Measurements from ENCODE around the gene LGALS16.

The LGALS16 gene

DNA sequence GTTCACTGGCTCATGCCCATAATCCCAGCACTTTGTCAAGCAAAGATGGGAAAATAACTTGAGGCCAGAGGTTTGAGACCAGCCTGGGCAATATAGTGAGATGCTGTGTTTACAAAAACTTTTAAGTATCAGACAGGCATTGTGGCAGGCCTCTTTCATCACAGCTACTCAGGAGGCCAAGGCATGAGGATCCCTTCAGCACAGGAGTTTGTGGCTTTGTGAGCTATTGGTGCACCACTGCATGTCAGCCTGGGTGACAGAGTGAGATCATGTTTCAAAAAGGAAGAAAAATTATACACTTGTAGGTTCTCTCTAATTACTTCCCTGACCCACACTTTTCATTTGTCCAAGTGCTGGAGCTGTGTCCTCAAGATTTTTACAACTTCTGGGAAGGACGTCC is 37.1 kb downstream of the LGALS16 start:
- TF ChIP-seq EZH2 (IDR thresholded peaks at IDR 0.05; ENCODE audit: borderline replicate concordance, low read length): no peak
- TF ChIP-seq CTCF (IDR thresholded peaks at IDR 0.05; ENCODE audit: low read length): no peak
- H3K4me2 ChIP-seq (ENCODE audit: low read length): no peak overlapping the region
- no peak overlapping the region for H2AFZ ChIP-seq (ENCODE audit: low read length)
- H3K27me3 ChIP-seq (ENCODE audit: insufficient read depth, low read length): no peaks in the 10 kb centered on the region
- no peaks in the 10 kb centered on the region for H4K20me1 ChIP-seq (ENCODE audit: insufficient read depth, low read length)
- H3K36me3 ChIP-seq (ENCODE audit: insufficient read depth, low read length): no peaks in the 10 kb centered on the region
- no peak overlapping the region for H3K27ac ChIP-seq (ENCODE audit: low read depth, low read length, poor library complexity, severe bottlenecking)
- H3K9me3 ChIP-seq (ENCODE audit: low read length): no peaks in the 10 kb centered on the region
- no peaks in the 10 kb centered on the region for H3F3A ChIP-seq (ENCODE audit: insufficient read depth, low read length)
- no peak overlapping the region for H3K9ac ChIP-seq (ENCODE audit: low read length)
- no peaks in the 10 kb centered on the region for H3K4me1 ChIP-seq (ENCODE audit: insufficient read depth, low read length, severe bottlenecking)
- H3K9me2 ChIP-seq (ENCODE audit: low read depth, low read length): no peaks in the 10 kb centered on the region
- no peaks in the 10 kb centered on the region for H3K79me2 ChIP-seq (ENCODE audit: insufficient read depth, low read length)
- H3K4me3 ChIP-seq (ENCODE audit: low read depth, low read length, poor library complexity, severe bottlenecking): no peak overlapping the region

DNA sequence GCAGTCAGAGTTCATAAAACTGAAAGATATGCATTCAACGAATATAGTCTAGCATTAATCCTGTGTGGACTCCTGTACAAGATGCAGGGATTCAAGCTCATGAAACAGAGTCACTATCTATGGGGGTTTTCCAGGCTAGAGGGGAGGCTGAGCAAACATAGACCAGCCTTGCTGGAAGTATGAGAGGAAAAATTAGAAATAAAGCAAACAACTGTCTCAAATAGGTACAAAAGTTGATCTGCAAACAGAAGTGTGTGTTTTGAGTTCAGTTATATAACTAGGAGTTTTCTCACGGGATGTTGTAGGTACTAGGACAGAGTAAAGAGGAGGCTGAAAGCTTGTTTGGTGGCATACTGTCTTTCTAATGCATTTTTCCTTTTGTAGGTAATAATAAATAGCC is 40.0 kb downstream of the LGALS16 start:
- H3F3A ChIP-seq (ENCODE audit: insufficient read depth, low read length): no peaks in the 10 kb centered on the region
- H3K9me3 ChIP-seq (ENCODE audit: low read length): no peaks in the 10 kb centered on the region
- H3K79me2 ChIP-seq (ENCODE audit: insufficient read depth, low read length): no peaks in the 10 kb centered on the region
- H3K4me3 ChIP-seq (ENCODE audit: low read depth, low read length, poor library complexity, severe bottlenecking): no peak overlapping the region
- no peak overlapping the region for H3K27ac ChIP-seq (ENCODE audit: low read depth, low read length, poor library complexity, severe bottlenecking)
- no peaks in the 10 kb centered on the region for H3K36me3 ChIP-seq (ENCODE audit: insufficient read depth, low read length)
- H2AFZ ChIP-seq (ENCODE audit: low read length): no peak overlapping the region
- H3K9me2 ChIP-seq (ENCODE audit: low read depth, low read length): no peaks in the 10 kb centered on the region
- H3K4me1 ChIP-seq (ENCODE audit: insufficient read depth, low read length, severe bottlenecking): no peaks in the 10 kb centered on the region
- H4K20me1 ChIP-seq (ENCODE audit: insufficient read depth, low read length): no peaks in the 10 kb centered on the region
- no peak overlapping the region for H3K4me2 ChIP-seq (ENCODE audit: low read length)
- no peak overlapping the region for H3K9ac ChIP-seq (ENCODE audit: low read length)
- H3K27me3 ChIP-seq (ENCODE audit: insufficient read depth, low read length): no peaks in the 10 kb centered on the region
- no peak for TF ChIP-seq CTCF (IDR thresholded peaks at IDR 0.05; ENCODE audit: low read length)

GRCh38 chr19:39696387-39696786 is 40.7 kb downstream of the LGALS16 start:
- Histone ChIP-seq H3K79me2 (ENCODE audit: insufficient read depth, low read length) (no peaks in the 10 kb centered on the region), H3K27ac (ENCODE audit: low read depth, low read length, poor library complexity, severe bottlenecking) (no peak overlapping the region), H3K4me3 (ENCODE audit: low read depth, low read length, poor library complexity, severe bottlenecking) (no peak overlapping the region), H3K4me2 (ENCODE audit: low read length) (no peak overlapping the region), H2AFZ (ENCODE audit: low read length) (no peak overlapping the region), H3K9ac (ENCODE audit: low read length) (no peak overlapping the region), H3K9me3 (ENCODE audit: low read length) (no peaks in the 10 kb centered on the region), H3K27me3 (ENCODE audit: insufficient read depth, low read length) (no peaks in the 10 kb centered on the region), H3F3A (ENCODE audit: insufficient read depth, low read length) (no peaks in the 10 kb centered on the region), H4K20me1 (ENCODE audit: insufficient read depth, low read length) (no peaks in the 10 kb centered on the region), H3K9me2 (ENCODE audit: low read depth, low read length) (no peaks in the 10 kb centered on the region), H3K36me3 (ENCODE audit: insufficient read depth, low read length) (no peaks in the 10 kb centered on the region), H3K4me1 (ENCODE audit: insufficient read depth, low read length, severe bottlenecking) (no peaks in the 10 kb centered on the region)
- no peak for TF ChIP-seq CTCF (IDR thresholded peaks at IDR 0.05; ENCODE audit: low read length)
- TF ChIP-seq EZH2 (IDR thresholded peaks at IDR 0.05; ENCODE audit: borderline replicate concordance, low read length): no peak

Data from OCI-LY1 (cell line).